Urinary bladder (tissue), 4 donors: ENCODE results near the gene FUT1. TPM values are rescaled to one million over a fixed set of nuclear protein-coding genes. Genes with fewer than 3 reads are reported as not detected.
"Not testable (repeated sequence)": the region's sequence is repeated elsewhere in the genome, so short reads cannot be mapped to it uniquely, and the experiment has no call there.

Experiments
- DNase-seq: peaks from one replicate; pipeline ENCODE4 v3.0.0-alpha.2; 2015; ENCODE audit errors: extremely low spot score
- H3K27ac ChIP-seq: one replicate; pipeline ENCODE4 v1.5.1; 2013; ENCODE audit warnings: low read depth, mild to moderate bottlenecking, moderate library complexity
- H3K36me3 ChIP-seq: one replicate; pipeline ENCODE4 v1.6.1; 2013; ENCODE audit warnings: mild to moderate bottlenecking, moderate library complexity; ENCODE audit not compliant: insufficient read depth
- H3K4me1 ChIP-seq: one replicate; pipeline ENCODE4 v1.6.1; 2013; ENCODE audit warnings: mild to moderate bottlenecking, moderate library complexity; ENCODE audit not compliant: insufficient read depth
- H3K4me3 ChIP-seq: one replicate; pipeline ENCODE4 v1.5.1; 2013; ENCODE audit warnings: low read depth, low read length
- WGBS: extraction: QIAGEN DNeasy Blood & Tissue Kit; methylation state at CpG from one replicate; pipeline ENCODE4 v1.1.7; 2013; 5-methylcytosine and 5-hydroxymethylcytosine counted together
- polyA plus RNA-seq: library from polyadenylated mRNA; stranded (reverse); fragments of 200-250 nt; gene quantifications from one replicate; pipeline ENCODE4 v1.2.3, GENCODE V29; 2013
- total RNA-seq: library from RNA; depleted of rRNA; stranded (reverse); fragments of >200 nt; gene quantifications from one replicate; pipeline ENCODE4 v1.2.3, GENCODE V29; 2014
- donor health status: healthy with polysubstance abuse.
- donor health status: healthy.

Gene FUT1
- total RNA-seq (1.6 TPM), polyA plus RNA-seq (1.5 TPM)

DNA sequence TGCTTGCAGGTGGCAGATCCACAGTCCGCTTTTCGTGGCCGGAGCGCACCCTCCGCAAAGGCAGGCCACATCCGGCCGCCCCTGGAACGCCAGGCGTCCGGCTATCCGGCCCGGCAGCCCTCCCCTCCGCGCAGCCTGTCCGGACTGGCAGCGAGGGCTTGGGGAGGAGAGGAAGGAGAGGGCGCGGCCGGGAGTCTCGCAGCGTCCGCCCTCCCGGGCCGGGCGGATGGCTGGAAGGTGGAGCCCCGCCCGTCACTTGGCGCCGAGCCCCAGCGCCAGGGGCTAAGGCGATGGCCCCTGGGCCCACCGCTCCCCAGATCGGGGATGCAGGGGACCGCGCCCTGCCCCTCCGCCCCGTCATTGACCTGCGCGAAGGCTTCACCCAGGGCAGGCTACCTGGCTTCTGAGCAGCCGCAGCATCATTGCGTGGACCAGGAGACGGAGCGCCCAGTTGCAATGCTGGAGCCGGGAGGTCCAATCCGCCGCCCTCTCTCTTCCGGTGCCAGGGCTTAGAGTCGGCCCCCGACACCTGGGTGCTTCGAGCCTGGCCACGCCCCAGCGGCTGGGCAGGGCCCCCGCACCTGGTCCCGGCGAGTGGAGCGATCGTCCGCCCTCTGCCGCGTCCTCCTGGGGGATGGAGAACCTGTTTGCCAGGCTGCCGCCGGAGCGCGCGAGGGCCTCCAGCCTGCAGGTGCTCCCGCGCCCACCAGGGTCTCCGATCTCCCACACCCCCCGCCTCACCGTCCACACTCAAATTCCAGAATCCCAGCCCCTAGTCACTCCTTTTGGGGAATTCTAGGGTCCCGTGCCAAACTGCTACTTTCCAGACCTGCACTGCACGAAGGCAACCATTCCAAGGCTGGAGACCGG lies at the start of gene FUT1:
Gene FUT1, minus strand, starts transcription at position 146 of the 870 bp plus-strand sequence. CDS start 1,360 bp downstream, outside the sequence.
- peak within 1 kb of the TSS; percentile 16 for H3K4me3 ChIP-seq
- no peaks in the 10 kb centered on the region for H3K36me3 ChIP-seq
- peaks cover 2% of the 10 kb centered on the region for H3K4me1 ChIP-seq
- 2% methylated on average over 73 of the region's 73 CpGs for WGBS
- peak; percentile 59 for DNase-seq
- H3K27ac ChIP-seq: peak within 1 kb of the TSS; percentile 26

DNA sequence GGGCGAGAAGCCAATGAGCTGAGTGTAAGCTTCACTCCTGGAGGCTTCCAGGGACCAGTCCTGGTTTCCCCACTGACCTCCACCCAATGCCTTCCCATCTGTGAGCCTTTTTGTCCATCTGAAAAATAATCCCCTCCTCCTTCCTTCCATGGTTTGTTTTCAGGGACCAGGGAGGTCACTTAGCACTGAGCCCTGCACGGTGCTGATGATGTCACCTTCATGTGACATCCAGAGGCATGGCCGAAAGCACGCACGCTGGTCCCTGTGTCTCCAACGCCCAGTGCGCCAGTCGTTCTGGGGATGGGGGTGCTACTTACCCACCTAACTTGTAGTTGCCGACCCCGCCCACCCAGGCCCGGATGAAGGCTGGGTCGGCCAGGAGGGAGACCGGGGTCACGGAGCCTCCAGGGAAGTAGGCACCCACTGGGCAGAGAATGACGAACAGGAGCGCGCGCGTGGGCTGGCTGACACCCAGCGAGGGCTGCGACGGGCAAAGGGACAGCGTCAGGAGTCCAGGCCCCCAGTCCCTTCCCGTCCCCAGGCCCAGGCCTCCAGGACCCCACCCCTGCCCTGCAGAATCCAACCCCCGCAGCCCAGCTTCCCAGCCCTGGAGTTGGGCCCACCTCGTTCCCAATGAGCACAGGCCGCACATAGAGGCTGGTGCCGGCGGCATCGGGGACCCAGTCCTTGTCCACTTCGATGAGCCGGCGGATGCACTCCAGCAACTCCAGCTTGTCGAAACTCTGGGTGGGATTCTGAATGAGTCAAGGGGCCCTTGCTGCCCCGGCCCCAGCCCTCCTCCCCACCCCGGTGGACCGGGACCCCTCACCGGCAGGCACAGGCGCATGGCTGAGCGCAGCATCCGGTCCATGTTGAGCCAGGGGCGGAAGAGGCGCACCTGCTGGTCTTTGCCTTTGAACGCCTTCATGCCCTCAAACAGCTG lies 47.2 kb upstream of the FUT1 start:
- no peak for DNase-seq
- no peaks in the 10 kb centered on the region for H3K4me1 ChIP-seq
- no peak overlapping the region for H3K4me3 ChIP-seq
- H3K27ac ChIP-seq: peak overlapping the region; percentile 55
- WGBS: 89% methylated on average over 44 of the region's 44 CpGs
- no peaks in the 10 kb centered on the region for H3K36me3 ChIP-seq

DNA sequence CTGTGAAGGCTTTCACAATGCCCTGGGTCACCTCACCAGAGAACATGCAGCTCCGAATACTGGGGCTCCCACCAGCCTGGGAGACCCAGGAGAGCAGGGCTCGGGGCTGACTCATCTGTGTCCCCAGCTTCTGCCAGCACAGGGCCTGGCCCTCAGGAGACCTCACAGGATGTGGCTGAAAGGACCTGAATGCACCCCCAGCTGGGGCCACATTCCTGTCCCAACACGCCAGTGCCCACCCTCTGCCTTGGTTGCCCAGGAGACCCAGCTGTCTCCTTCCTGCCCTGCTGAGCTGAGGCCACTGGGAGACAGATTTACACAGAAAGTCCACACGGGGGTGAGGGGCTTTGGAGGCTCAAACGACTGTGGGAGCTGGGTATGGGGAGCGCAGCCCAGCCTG lies 46.5 kb upstream of the FUT1 start:
- Histone ChIP-seq H3K27ac (peak overlapping the region; percentile 13), H3K4me1 (no peaks in the 10 kb centered on the region), H3K4me3 (no peak overlapping the region), H3K36me3 (no peaks in the 10 kb centered on the region)
- no peak for DNase-seq
- 55% methylated on average over 6 of the region's 6 CpGs for WGBS

DNA sequence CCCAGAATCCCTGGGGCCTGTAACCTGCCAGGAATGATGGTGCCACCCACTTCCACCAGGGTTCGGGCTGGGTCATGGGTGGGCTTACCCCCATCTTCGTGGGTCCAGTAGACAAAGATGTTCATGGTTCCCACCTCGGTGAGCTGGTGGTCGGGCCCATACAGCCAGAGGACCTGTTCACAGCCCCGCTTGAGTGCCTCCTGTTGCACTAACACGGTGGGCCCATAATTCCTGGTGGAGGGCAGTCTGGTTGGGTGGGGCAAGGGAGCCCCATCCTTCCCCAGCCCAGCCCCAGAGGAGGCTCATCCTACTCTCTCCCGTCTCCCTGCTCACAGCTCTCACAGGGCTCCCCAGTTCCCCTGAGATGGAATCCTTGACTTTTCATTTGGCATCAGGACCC lies 44.7 kb upstream of the FUT1 start:
- no peak overlapping the region for H3K4me3 ChIP-seq
- no peaks in the 10 kb centered on the region for H3K36me3 ChIP-seq
- WGBS: 87% methylated on average over 7 of the region's 7 CpGs
- H3K27ac ChIP-seq: no peak overlapping the region
- H3K4me1 ChIP-seq: no peaks in the 10 kb centered on the region
- DNase-seq: no peak

DNA sequence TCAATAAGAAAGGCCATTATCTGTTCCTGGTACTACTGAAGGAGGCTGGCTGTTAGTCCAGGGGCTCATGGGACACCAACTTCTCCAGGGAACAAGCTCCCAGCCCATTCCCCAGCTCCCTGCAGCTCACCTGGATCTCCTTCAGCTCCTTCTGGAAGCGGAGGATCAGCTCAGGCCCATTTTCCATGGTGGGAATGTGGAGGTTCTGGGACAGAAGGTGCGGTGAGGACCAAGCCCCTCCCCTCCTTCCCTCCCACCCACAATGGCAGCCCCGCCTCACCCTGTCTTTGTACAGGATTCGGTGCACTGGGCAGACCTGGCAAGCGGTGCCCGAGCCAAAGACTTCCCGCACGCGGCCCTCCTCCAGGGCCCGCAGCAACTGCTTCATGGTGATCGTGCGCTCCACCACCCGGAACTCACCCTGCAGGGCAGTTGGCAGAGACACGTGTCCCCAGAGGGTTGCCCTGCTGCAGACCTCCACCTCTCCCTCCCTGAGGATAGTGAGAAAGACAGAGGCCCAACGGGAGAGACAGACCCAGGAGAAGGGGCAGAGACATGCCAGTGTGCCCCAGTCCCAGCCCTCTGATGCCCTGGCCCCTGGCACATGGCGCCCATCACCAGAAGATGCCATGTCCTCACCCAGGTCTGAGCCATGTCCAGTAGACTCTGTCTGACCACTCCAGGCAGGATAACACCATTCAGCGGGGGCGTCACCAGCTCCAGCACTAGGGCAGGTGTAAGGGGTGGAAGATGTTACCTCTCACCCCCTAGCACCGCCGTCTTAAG lies 44.0 kb upstream of the FUT1 start:
- WGBS: 90% methylated on average over 20 of the region's 20 CpGs
- no peak for DNase-seq
- Histone ChIP-seq H3K4me3 (no peak overlapping the region), H3K27ac (peak overlapping the region; percentile 57), H3K36me3 (no peaks in the 10 kb centered on the region), H3K4me1 (no peaks in the 10 kb centered on the region)

DNA sequence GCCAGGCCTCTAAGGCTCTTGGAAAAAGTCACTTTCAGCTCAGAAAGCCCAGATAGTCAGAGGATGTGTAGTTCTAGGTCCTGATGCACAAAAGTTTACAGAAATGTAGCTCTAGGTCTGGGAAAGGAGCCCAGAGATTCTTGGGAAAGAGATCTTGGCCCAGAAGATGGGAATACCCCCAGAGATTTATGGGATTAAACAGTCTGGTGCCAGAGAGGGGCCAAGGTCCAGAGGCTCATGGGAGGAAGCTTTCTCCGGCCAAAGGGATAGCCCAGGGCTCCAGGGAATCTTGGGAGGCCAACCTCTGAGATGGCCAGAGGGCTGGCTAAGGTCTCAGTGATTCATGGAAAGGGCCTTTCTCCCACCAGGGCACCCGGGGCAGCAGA lies 43.2 kb upstream of the FUT1 start:
- no peak for DNase-seq
- Histone ChIP-seq H3K4me3 (no peak overlapping the region), H3K36me3 (no peaks in the 10 kb centered on the region), H3K4me1 (no peaks in the 10 kb centered on the region), H3K27ac (peak overlapping the region; percentile 57)
- WGBS: 31% methylated on average over 2 of the region's 2 CpGs

DNA sequence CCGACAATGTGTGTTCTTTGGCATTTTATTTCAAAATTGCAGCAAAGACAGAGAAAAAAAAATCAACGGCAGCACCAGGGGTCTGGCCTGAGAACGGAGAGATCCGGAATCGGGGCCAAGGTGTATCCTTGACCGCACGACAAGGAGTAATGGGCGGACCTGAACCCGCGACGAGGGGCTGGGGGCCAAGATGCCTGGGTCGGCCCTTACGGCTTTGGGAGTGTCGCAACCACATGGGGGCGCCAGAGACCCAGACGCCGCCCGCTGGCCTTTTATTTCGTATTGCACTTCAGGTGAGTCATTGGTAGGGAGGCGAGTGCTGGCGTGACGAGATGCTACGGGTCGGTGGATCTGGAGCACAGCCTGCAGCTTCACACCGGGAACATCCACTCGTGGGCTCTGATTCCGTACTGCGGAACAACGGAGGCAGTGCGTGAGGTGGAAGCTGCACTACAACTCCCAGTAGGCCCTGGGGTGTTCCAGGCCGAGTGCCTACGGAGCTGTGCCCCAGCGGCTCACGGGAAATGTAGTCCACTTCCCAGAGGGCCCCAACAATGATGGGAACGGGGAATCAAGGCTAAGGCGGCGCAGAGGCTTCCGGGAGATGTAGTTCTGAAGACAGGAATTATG lies 42.7 kb upstream of the FUT1 start:
- WGBS: 1% methylated on average over 38 of the region's 38 CpGs
- H3K36me3 ChIP-seq: no peaks in the 10 kb centered on the region
- peak; percentile 86 for DNase-seq
- peak overlapping the region; percentile 45 for H3K27ac ChIP-seq
- no peak overlapping the region for H3K4me3 ChIP-seq
- H3K4me1 ChIP-seq: no peaks in the 10 kb centered on the region

DNA sequence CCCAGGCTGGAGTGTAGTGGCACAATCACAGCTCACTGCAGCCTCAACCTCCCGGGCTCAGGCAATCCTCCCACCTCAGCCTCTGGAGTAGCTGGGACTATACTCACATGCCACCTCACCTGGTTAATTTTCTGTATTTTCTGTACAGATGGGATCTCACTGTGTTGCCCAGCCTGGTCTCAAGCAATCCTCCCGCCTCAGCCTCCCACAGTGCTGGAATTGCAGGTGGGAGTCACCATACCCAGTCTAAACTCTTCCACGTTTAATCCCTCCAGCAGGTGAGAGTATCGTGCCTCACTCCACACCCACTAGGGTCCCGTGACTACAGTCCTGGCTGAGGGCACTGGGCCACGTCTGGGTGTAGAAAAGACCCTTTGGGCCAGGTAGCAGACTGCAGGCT lies 41.9 kb upstream of the FUT1 start:
- no peak overlapping the region for H3K27ac ChIP-seq
- 82% methylated on average over 6 of the region's 6 CpGs for WGBS

DNA sequence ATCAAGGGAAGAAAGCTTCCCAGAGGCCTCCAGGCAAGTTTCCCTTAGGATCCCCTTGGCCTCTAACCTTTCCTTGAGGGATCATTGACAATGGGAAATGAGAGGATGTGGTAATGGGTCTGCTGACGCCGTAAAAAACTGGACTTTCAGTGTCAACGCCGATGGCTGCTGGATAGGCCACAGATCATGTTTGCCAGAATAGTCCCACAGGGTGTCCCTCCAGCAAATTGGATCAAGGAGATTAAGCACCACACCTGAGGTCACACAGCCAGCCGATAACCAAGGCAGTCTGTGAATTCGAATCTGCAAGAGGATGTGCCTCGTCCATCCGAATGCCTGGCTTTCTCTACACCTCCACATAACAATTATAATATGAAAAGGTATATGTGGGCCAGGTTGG lies 40.8 kb upstream of the FUT1 start:
- WGBS: 70% methylated on average over 8 of the region's 8 CpGs
- no peak for DNase-seq
- no peaks in the 10 kb centered on the region for H3K4me1 ChIP-seq
- no peak overlapping the region for H3K27ac ChIP-seq
- H3K36me3 ChIP-seq: no peaks in the 10 kb centered on the region
- no peak overlapping the region for H3K4me3 ChIP-seq

More for the DNA sequence above, 41.9 kb upstream of the FUT1 start:
- Histone ChIP-seq H3K4me3 (no peak overlapping the region), H3K4me1 (no peaks in the 10 kb centered on the region), H3K36me3 (no peaks in the 10 kb centered on the region)
- DNase-seq: no peak

DNA sequence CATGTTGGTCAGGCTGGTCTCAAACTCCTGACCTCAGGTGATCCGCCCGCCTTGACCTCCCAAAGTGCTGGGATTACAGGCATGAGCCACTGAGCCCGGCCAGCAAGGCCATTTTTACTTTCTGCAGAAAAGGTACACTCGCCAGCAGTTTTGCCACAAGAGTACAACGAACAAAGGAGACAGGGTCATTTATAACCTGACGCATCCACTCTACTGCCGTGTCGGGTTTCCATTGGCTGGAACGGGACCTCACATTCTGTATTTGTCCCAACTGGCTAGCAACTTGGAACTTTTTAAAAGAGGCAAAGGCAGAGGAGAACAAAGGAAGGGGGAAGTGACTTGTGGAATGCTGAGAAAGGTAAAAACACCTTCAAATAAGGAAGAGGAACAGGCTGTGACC lies 34.9 kb upstream of the FUT1 start:
- H3K36me3 ChIP-seq, H3K4me1 ChIP-seq, H3K27ac ChIP-seq, DNase-seq, H3K4me3 ChIP-seq: not testable (repeated sequence)
- 84% methylated on average over 9 of the region's 9 CpGs for WGBS

DNA sequence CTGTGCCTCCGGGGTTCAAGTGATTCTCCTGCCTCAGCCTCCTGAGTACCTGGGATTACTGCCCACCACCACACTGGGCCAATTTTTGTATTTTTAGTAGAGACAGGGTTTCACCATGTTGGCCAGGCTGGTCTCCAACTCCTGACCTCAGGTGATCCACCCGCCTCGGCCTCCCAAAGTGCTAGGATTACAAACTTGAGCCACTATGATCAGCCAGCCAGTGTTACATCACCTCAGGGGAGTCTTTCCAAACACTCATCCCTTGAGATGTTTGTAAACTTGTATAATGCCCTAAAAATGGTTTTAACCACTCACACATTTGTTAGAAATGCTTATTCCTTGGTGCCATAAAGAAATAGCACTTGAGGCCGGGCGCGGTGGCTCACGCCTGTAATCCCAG lies 34.0 kb upstream of the FUT1 start:
- not testable (repeated sequence) for H3K36me3 ChIP-seq, H3K4me1 ChIP-seq, DNase-seq, H3K4me3 ChIP-seq, H3K27ac ChIP-seq
- 92% methylated on average over 7 of the region's 7 CpGs for WGBS

DNA sequence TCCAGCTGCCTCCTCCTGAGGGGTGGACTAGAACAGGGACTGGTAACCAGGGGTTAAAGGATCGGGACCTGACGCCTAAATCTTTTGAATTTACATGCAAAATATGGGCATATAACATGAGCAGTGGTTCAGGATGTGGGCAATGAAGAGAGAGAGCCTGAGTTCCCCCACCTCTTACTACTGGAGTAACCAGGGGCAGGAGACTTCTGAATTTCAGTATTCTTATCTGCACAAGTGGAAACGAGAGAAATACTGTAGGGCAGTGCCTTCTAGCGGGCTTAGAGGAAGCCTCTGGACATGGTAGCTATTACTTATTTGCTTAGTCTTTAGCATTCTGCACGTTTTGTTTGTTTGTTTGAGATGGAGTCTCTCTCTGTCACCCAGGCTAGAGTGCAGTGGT lies 32.1 kb upstream of the FUT1 start:
- Histone ChIP-seq H3K4me1 (no peaks in the 10 kb centered on the region), H3K4me3 (no peak overlapping the region), H3K27ac (no peak overlapping the region), H3K36me3 (no peaks in the 10 kb centered on the region)
- 63% methylated on average over 5 of the region's 5 CpGs for WGBS
- DNase-seq: no peak
